SK-N-SH treated with all-trans-retinoic acid at 6 μM for 48 hours (cell line): Measurements from ENCODE around the gene TBXAS1.

ENCODE experiments used
- ARNTL ChIP-seq: fragments of 450-650 bp; formaldehyde crosslinking; IDR thresholded peaks from 2 replicates; pipeline ENCODE4 v1.5.0; 2020; ENCODE audit warnings: low read depth, mild to moderate bottlenecking, moderate library complexity, borderline replicate concordance
- CSDC2 ChIP-seq: fragments of 250-450 bp; sonication (Bioruptor Pico); IDR thresholded peaks from 2 replicates; pipeline ENCODE4 v1.5.0; 2020; ENCODE audit warnings: mild to moderate bottlenecking, moderate library complexity
- GLIS3 ChIP-seq: fragments of 250-450 bp; sonication (Bioruptor Pico); IDR thresholded peaks from 2 replicates; pipeline ENCODE4 v1.5.0; 2020; ENCODE audit warnings: mild to moderate bottlenecking, moderate library complexity
- ISL1 ChIP-seq: fragments of 250-450 bp; sonication (Bioruptor Pico); IDR thresholded peaks from 2 replicates; pipeline ENCODE4 v2.1.2; 2022; ENCODE audit warnings: mild to moderate bottlenecking, moderate library complexity
- RARB ChIP-seq: fragments of 250-450 bp; sonication (Bioruptor Pico); IDR thresholded peaks from 2 replicates; pipeline ENCODE4 v1.8.0; 2021; ENCODE audit warnings: mild to moderate bottlenecking, moderate library complexity
- SNAI2 ChIP-seq: fragments of 250-450 bp; sonication (Bioruptor Pico); IDR thresholded peaks from 2 replicates; pipeline ENCODE4 v1.5.0; 2020; ENCODE audit warnings: mild to moderate bottlenecking, moderate library complexity
- ZNF70 ChIP-seq: fragments of 450-650 bp; formaldehyde crosslinking; IDR thresholded peaks from 2 replicates; pipeline ENCODE4 v1.5.0; 2020; ENCODE audit warnings: mild to moderate bottlenecking, moderate library complexity
- TF ChIP-seq, protein P1 (sequence below): fragments of 250-450 bp; sonication (Bioruptor Pico); IDR thresholded peaks from 2 replicates; pipeline ENCODE4 v1.8.0; 2021; ENCODE audit warnings: low read depth, mild to moderate bottlenecking, moderate library complexity, borderline replicate concordance
- TF ChIP-seq, protein P2 (sequence below): fragments of 250-450 bp; sonication (Bioruptor Pico); IDR thresholded peaks from 2 replicates; pipeline ENCODE4 v1.5.1; 2020; ENCODE audit warnings: low read depth, mild to moderate bottlenecking, moderate library complexity
- TF ChIP-seq, protein P3 (sequence below): fragments of 250-450 bp; sonication (Bioruptor Pico); IDR thresholded peaks from 2 replicates; pipeline ENCODE4 v1.8.0; 2020; ENCODE audit warnings: mild to moderate bottlenecking, moderate library complexity, borderline replicate concordance

DNA sequence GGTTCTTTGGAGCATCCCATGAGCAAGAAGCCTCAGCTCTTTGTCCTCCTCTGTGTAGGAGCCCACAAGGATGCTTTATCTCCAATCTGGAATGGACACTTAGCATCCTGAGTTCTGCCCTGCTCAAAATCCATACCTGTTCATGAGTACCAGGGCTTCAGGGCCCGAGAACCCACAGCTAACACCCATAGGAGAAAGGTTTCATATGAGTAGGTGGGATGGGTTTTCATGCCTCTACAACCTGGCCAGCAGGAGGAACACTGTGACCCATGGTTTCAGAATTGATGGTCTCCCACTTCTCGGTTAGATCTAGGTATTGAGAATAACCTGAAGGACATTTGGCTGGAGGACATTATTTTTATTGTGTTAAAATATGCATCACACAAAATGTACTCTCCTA lies 57.8 kb downstream of the TBXAS1 start:
- no peak for TF ChIP-seq RARB (CRISPR knock-in tag)
- TF ChIP-seq, protein P1, sequence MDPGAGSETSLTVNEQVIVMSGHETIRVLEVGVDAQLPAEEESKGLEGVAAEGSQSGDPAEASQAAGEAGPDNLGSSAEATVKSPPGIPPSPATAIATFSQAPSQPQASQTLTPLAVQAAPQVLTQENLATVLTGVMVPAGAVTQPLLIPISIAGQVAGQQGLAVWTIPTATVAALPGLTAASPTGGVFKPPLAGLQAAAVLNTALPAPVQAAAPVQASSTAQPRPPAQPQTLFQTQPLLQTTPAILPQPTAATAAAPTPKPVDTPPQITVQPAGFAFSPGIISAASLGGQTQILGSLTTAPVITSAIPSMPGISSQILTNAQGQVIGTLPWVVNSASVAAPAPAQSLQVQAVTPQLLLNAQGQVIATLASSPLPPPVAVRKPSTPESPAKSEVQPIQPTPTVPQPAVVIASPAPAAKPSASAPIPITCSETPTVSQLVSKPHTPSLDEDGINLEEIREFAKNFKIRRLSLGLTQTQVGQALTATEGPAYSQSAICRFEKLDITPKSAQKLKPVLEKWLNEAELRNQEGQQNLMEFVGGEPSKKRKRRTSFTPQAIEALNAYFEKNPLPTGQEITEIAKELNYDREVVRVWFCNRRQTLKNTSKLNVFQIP (CRISPR knock-in tag), result no peak
- no peak for TF ChIP-seq ZNF70 (CRISPR knock-in tag)
- TF ChIP-seq CSDC2 (CRISPR knock-in tag), result no peak
- TF ChIP-seq ARNTL (CRISPR knock-in tag), result no peak
- TF ChIP-seq ISL1, result no peak
- TF ChIP-seq, protein P2, sequence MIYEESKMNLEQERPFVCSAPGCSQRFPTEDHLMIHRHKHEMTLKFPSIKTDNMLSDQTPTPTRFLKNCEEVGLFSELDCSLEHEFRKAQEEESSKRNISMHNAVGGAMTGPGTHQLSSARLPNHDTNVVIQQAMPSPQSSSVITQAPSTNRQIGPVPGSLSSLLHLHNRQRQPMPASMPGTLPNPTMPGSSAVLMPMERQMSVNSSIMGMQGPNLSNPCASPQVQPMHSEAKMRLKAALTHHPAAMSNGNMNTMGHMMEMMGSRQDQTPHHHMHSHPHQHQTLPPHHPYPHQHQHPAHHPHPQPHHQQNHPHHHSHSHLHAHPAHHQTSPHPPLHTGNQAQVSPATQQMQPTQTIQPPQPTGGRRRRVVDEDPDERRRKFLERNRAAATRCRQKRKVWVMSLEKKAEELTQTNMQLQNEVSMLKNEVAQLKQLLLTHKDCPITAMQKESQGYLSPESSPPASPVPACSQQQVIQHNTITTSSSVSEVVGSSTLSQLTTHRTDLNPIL (CRISPR knock-in tag), result no peak
- TF ChIP-seq GLIS3 (CRISPR knock-in tag), result no peak
- TF ChIP-seq SNAI2 (CRISPR knock-in tag), result no peak
- TF ChIP-seq, protein P3, sequence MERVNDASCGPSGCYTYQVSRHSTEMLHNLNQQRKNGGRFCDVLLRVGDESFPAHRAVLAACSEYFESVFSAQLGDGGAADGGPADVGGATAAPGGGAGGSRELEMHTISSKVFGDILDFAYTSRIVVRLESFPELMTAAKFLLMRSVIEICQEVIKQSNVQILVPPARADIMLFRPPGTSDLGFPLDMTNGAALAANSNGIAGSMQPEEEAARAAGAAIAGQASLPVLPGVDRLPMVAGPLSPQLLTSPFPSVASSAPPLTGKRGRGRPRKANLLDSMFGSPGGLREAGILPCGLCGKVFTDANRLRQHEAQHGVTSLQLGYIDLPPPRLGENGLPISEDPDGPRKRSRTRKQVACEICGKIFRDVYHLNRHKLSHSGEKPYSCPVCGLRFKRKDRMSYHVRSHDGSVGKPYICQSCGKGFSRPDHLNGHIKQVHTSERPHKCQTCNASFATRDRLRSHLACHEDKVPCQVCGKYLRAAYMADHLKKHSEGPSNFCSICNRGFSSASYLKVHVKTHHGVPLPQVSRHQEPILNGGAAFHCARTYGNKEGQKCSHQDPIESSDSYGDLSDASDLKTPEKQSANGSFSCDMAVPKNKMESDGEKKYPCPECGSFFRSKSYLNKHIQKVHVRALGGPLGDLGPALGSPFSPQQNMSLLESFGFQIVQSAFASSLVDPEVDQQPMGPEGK, result no peak
